Activated CD8-positive, alpha-beta memory T cell treated with anti-CD3 and anti-CD28 coated beads, Interleukin-2, amount 10 ng/mL, durations not matched to agents 7 days and 5 days (primary cell): ENCODE measurements around the gene RASA3. TPM values are rescaled to one million over a fixed set of nuclear protein-coding genes. Genes with fewer than 3 reads are reported as not detected.
"Not testable (repeated sequence)": the region's sequence is repeated elsewhere in the genome, so short reads cannot be mapped to it uniquely, and the experiment has no call there.

Experiments used
- ATAC-seq: fragments of 150-1000 bp; cut with Tn5 transposase; one replicate; pipeline ENCODE4 v1.10.0; 2021; ENCODE audit warnings: moderate library complexity
- CTCF ChIA-PET: fragments of 350-600 bp; sonication (Branson Sonifier 250); formaldehyde crosslinking; loops from one replicate; lab custom pipeline; 2021; ENCODE audit warnings: antibody characterized with exemption; lab: Charles Lee
- DNase-seq: peaks from one replicate; pipeline ENCODE4 v3.0.0-alpha.2; 2020
- H3K27ac Mint-ChIP-seq: one replicate; pipeline ENCODE4 v1.8.0; 2021; ENCODE audit warnings: mild to moderate bottlenecking, mixed read lengths
- H3K27me3 Mint-ChIP-seq: one replicate; pipeline ENCODE4 v1.8.0; 2021; ENCODE audit warnings: mixed read lengths
- H3K36me3 Mint-ChIP-seq: one replicate; pipeline ENCODE4 v1.8.0; 2021; ENCODE audit warnings: mild to moderate bottlenecking, mixed read lengths
- H3K4me1 Mint-ChIP-seq: one replicate; pipeline ENCODE4 v1.8.0; 2021; ENCODE audit warnings: mixed read lengths
- H3K4me3 Mint-ChIP-seq: one replicate; pipeline ENCODE4 v1.8.0; 2021; ENCODE audit warnings: mild to moderate bottlenecking, moderate library complexity, mixed read lengths
- H3K9me3 Mint-ChIP-seq: one replicate; pipeline ENCODE4 v1.8.0; 2022; ENCODE audit warnings: low read depth, mixed read lengths
- total RNA-seq, 2 experiments: library from RNA; stranded (reverse); gene quantifications; one replicate each; pipeline ENCODE4 v1.2.3, GENCODE V29; 2021

The RASA3 gene
- total RNA-seq, 2 experiments from 2014 or later: 16.3 to 49.2 TPM

- CTCF ChIA-PET: no interaction called here
- no peak for ATAC-seq
- H3K27ac Mint-ChIP-seq: no peak overlapping the region
Measured at GRCh38 chr13:114025714-114026431, 106.5 kb downstream of the RASA3 start.

GRCh38 chr13:114025405-114025713, 107.1 kb downstream of the RASA3 start:
- Mint-ChIP-seq H3K4me3 (no peak overlapping the region), H3K27ac (no peak overlapping the region), H3K36me3 (peaks cover 3% of the 10 kb centered on the region), H3K9me3 (no peaks in the 10 kb centered on the region), H3K27me3 (no peaks in the 10 kb centered on the region), H3K4me1 (peaks cover 3% of the 10 kb centered on the region)
- no peak for DNase-seq
- CTCF ChIA-PET: no interaction called here
- no peak for ATAC-seq

More at GRCh38 chr13:114025714-114026431, 106.5 kb downstream of the RASA3 start:
- H3K4me1 Mint-ChIP-seq: peaks cover 3% of the 10 kb centered on the region
- no peaks in the 10 kb centered on the region for H3K27me3 Mint-ChIP-seq
- no peak for DNase-seq
- H3K36me3 Mint-ChIP-seq: peaks cover 7% of the 10 kb centered on the region
- H3K4me3 Mint-ChIP-seq: no peak overlapping the region
- peaks cover 4% of the 10 kb centered on the region for H3K9me3 Mint-ChIP-seq

GRCh38 chr13:114024603-114025404, 107.6 kb downstream of the RASA3 start:
- H3K27me3 Mint-ChIP-seq: no peaks in the 10 kb centered on the region
- DNase-seq (no peak), ATAC-seq (no peak)
- no peak overlapping the region for H3K4me3 Mint-ChIP-seq
- peaks cover 3% of the 10 kb centered on the region for H3K4me1 Mint-ChIP-seq
- no peak overlapping the region for H3K27ac Mint-ChIP-seq
- H3K9me3 Mint-ChIP-seq: no peaks in the 10 kb centered on the region
- CTCF ChIA-PET: no interaction called here
- H3K36me3 Mint-ChIP-seq: peaks cover 3% of the 10 kb centered on the region

GRCh38 chr13:114023716-114024602, 108.5 kb downstream of the RASA3 start:
- Mint-ChIP-seq H3K4me3 (no peak overlapping the region), H3K9me3 (no peaks in the 10 kb centered on the region), H3K4me1 (peaks cover 3% of the 10 kb centered on the region), H3K36me3 (peaks cover 3% of the 10 kb centered on the region), H3K27me3 (no peaks in the 10 kb centered on the region), H3K27ac (no peak overlapping the region)
- DNase-seq: no peak
- CTCF ChIA-PET: no interaction called here
- ATAC-seq: no peak

GRCh38 chr13:114022876-114023275, 109.5 kb downstream of the RASA3 start:
- H3K27ac Mint-ChIP-seq: no peak overlapping the region
- DNase-seq (no peak), ATAC-seq (no peak)
- H3K27me3 Mint-ChIP-seq: no peaks in the 10 kb centered on the region
- H3K36me3 Mint-ChIP-seq: peaks cover 3% of the 10 kb centered on the region
- H3K9me3 Mint-ChIP-seq: no peaks in the 10 kb centered on the region
- CTCF ChIA-PET: no interaction called here
- peaks cover 3% of the 10 kb centered on the region for H3K4me1 Mint-ChIP-seq
- H3K4me3 Mint-ChIP-seq: no peak overlapping the region

- CTCF ChIA-PET: interaction anchor here (1.0 kb wide), 1 partner anchor 88 kb away, joined by 4 read pairs; no protein-coding TSS in a partner anchor
- Mint-ChIP-seq H3K36me3 (peaks cover 1% of the 10 kb centered on the region), H3K9me3 (no peaks in the 10 kb centered on the region), H3K4me3 (no peak overlapping the region), H3K27me3 (no peaks in the 10 kb centered on the region), H3K27ac (no peak overlapping the region), H3K4me1 (peaks cover 3% of the 10 kb centered on the region)
- ATAC-seq (no peak), DNase-seq (no peak)
Measured at GRCh38 chr13:114022309-114022669, 110.1 kb downstream of the RASA3 start.

GRCh38 chr13:114021464-114022308, 110.7 kb downstream of the RASA3 start:
- ATAC-seq (no peak), DNase-seq (no peak)
- no peaks in the 10 kb centered on the region for H3K9me3 Mint-ChIP-seq
- peaks cover 3% of the 10 kb centered on the region for H3K4me1 Mint-ChIP-seq
- H3K27me3 Mint-ChIP-seq: no peaks in the 10 kb centered on the region
- H3K36me3 Mint-ChIP-seq: peaks cover 2% of the 10 kb centered on the region
- H3K27ac Mint-ChIP-seq: no peak overlapping the region
- H3K4me3 Mint-ChIP-seq: no peak overlapping the region
- CTCF ChIA-PET: interaction anchor here (1.0 kb wide), 1 partner anchor 88 kb away, joined by 4 read pairs; no protein-coding TSS in a partner anchor

- Mint-ChIP-seq H3K27me3 (no peaks in the 10 kb centered on the region), H3K27ac (no peak overlapping the region), H3K4me1 (peaks cover 3% of the 10 kb centered on the region), H3K36me3 (peaks cover 3% of the 10 kb centered on the region), H3K4me3 (no peak overlapping the region), H3K9me3 (no peaks in the 10 kb centered on the region)
- no peak for ATAC-seq
- CTCF ChIA-PET: no interaction called here
- DNase-seq: no peak
Measured at GRCh38 chr13:114020750-114021463, 111.5 kb downstream of the RASA3 start.

- H3K27me3 Mint-ChIP-seq, ATAC-seq, H3K36me3 Mint-ChIP-seq, CTCF ChIA-PET, H3K4me1 Mint-ChIP-seq, H3K27ac Mint-ChIP-seq, H3K9me3 Mint-ChIP-seq, H3K4me3 Mint-ChIP-seq, DNase-seq: not testable (repeated sequence)
Measured at GRCh38 chr13:114020134-114020533, 112.3 kb downstream of the RASA3 start.

GRCh38 chr13:114019367-114019766, 113.1 kb downstream of the RASA3 start:
- Mint-ChIP-seq H3K4me3 (no peak overlapping the region), H3K27me3 (no peaks in the 10 kb centered on the region), H3K4me1 (peaks cover 3% of the 10 kb centered on the region), H3K27ac (no peak overlapping the region), H3K36me3 (peaks cover 3% of the 10 kb centered on the region), H3K9me3 (no peaks in the 10 kb centered on the region)
- no peak for DNase-seq
- ATAC-seq: no peak
- CTCF ChIA-PET: no interaction called here

- Mint-ChIP-seq H3K27ac (no peak overlapping the region), H3K27me3 (no peaks in the 10 kb centered on the region), H3K4me3 (no peak overlapping the region), H3K36me3 (peaks cover 3% of the 10 kb centered on the region), H3K9me3 (no peaks in the 10 kb centered on the region), H3K4me1 (no peaks in the 10 kb centered on the region)
- CTCF ChIA-PET: no interaction called here
- ATAC-seq (no peak), DNase-seq (no peak)
Measured at GRCh38 chr13:114018461-114019055, 113.9 kb downstream of the RASA3 start.

GRCh38 chr13:114017966-114018365, 114.5 kb downstream of the RASA3 start:
- Mint-ChIP-seq H3K36me3 (peaks cover 3% of the 10 kb centered on the region), H3K9me3 (no peaks in the 10 kb centered on the region), H3K4me1 (no peaks in the 10 kb centered on the region), H3K27ac (no peak overlapping the region), H3K4me3 (no peak overlapping the region), H3K27me3 (no peaks in the 10 kb centered on the region)
- ATAC-seq: no peak
- CTCF ChIA-PET: no interaction called here
- DNase-seq: no peak
